ENCODE measurements around the gene PRM2. TPM values are rescaled to one million over a fixed set of nuclear protein-coding genes. Genes with fewer than 3 reads are reported as not detected.

PRM2 gene
- total RNA-seq, 1 experiment from 2014 or later: not detected

DNA sequence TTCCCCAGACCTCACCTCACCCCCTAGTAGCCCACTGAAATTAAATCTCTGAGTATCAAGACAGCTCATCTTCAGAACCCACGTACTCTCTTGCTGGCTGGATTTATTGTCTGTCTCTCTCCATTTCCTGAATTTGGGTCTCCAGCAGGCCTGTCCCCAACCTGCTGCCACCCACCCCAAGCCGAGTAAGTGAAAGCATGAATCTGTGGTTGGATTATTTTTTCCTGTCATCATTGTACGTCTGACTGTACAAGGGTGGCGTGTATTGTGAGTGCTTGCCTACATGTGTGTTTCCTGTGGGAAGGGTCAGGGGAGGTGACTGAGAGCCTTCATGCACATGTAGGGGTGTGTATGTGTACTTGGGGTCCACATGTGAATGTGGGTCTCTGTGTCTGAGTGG, 12.5 kb downstream of the PRM2 start:
- Histone ChIP-seq H3K56ac (ENCODE audit: insufficient read length, low read depth, low read length) (no peak overlapping the region), H3K79me2 (ENCODE audit: insufficient read depth, low read length) (no peaks in the 10 kb centered on the region), H3K4ac (ENCODE audit: low read depth, low read length) (no peak overlapping the region), H2AFZ (ENCODE audit: low read length) (no peak overlapping the region), H3K9ac (ENCODE audit: extremely low read depth, insufficient read length, low read length) (no peak overlapping the region), H2BK5ac (ENCODE audit: insufficient read length, low read length) (no peak overlapping the region), H2BK15ac (ENCODE audit: low read depth, low read length) (no peak overlapping the region), H3K79me1 (ENCODE audit: insufficient read depth, low read depth, low read length, poor library complexity, severe bottlenecking) (no peaks in the 10 kb centered on the region), H2AK5ac (ENCODE audit: insufficient read length, low read length) (no peak overlapping the region), H3K14ac (ENCODE audit: insufficient read depth, low read length) (no peak overlapping the region), H3T11ph (ENCODE audit: low read length) (no peak overlapping the region), H3K18ac (ENCODE audit: insufficient read length, low read depth, low read length) (no peak overlapping the region), H3K23me2 (ENCODE audit: insufficient read length, low read depth, low read length, poor library complexity, severe bottlenecking) (no peaks in the 10 kb centered on the region), H3K27me3 (ENCODE audit: insufficient read depth, low read length) (no peaks in the 10 kb centered on the region), H3K27ac (ENCODE audit: insufficient read length, low read depth, low read length) (no peak overlapping the region), H4K91ac (ENCODE audit: insufficient read length, low read depth, low read length) (no peak overlapping the region), H4K20me1 (ENCODE audit: control insufficient read depth, insufficient read depth, insufficient read length) (no peaks in the 10 kb centered on the region), H3K4me2 (ENCODE audit: insufficient read depth, insufficient read length, low read length) (no peak overlapping the region), H3K23ac (ENCODE audit: insufficient read length, low read depth, low read length) (no peak overlapping the region), H3K4me1 (ENCODE audit: insufficient read depth, low read length) (peaks cover 5% of the 10 kb centered on the region; the same call in 1 of the 2 replicates), H2BK20ac (ENCODE audit: low read depth, low read length, poor library complexity, severe bottlenecking) (no peak overlapping the region), H3K9me3 (ENCODE audit: control insufficient read depth, low read depth, low read length) (no peaks in the 10 kb centered on the region), H4K8ac (replicated peaks; ENCODE audit: insufficient read length, low read depth, low read length) (no peak overlapping the region), H2BK120ac (ENCODE audit: low read depth, low read length, poor library complexity, severe bottlenecking) (no peak overlapping the region), H4K5ac (ENCODE audit: insufficient read length, low read depth, low read length) (no peak overlapping the region), H2BK12ac (ENCODE audit: insufficient read length, low read depth, low read length) (no peak overlapping the region)
- TF ChIP-seq, protein P1, sequence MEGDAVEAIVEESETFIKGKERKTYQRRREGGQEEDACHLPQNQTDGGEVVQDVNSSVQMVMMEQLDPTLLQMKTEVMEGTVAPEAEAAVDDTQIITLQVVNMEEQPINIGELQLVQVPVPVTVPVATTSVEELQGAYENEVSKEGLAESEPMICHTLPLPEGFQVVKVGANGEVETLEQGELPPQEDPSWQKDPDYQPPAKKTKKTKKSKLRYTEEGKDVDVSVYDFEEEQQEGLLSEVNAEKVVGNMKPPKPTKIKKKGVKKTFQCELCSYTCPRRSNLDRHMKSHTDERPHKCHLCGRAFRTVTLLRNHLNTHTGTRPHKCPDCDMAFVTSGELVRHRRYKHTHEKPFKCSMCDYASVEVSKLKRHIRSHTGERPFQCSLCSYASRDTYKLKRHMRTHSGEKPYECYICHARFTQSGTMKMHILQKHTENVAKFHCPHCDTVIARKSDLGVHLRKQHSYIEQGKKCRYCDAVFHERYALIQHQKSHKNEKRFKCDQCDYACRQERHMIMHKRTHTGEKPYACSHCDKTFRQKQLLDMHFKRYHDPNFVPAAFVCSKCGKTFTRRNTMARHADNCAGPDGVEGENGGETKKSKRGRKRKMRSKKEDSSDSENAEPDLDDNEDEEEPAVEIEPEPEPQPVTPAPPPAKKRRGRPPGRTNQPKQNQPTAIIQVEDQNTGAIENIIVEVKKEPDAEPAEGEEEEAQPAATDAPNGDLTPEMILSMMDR (conservative IDR thresholded peaks at IDR 0.05): no peak
- Mint-ChIP-seq H3K4me1 (peaks cover 7 to 10% of the 10 kb centered on the region in 2 experiments), H3K27me3 (ENCODE audit: low read depth) (no peaks in the 10 kb centered on the region; the same call in none of the 2 replicates), H3K36me3 (ENCODE audit: insufficient read depth in 1 of 3, low read depth in 3 of 3) (no peaks in the 10 kb centered on the region), H3K4me3 (no peak overlapping the region), H3K27ac (no peak overlapping the region), H3K9me3 (no peaks in the 10 kb centered on the region)
- no peak for DNase-seq
- no CpG with 5 or more reads among the region's 4 CpGs for WGBS (ENCODE audit: extremely low coverage, insufficient read length, low lambda C conversion rate)

All from H9 (cell line).